Activated naive CD4-positive, alpha-beta T cell treated with anti-CD3 and anti-CD28 coated beads, Interleukin-2, amount 50 U/mL, for 72 hours (primary cell): ENCODE measurements around the gene TGIF2. TPM values are rescaled to one million over a fixed set of nuclear protein-coding genes. Genes with fewer than 3 reads are reported as not detected.
A peak's percentile ranks its signal among the peaks of the same experiment; 100 is the strongest.

Experiments
- ATAC-seq, 2 donors: fragments of 150-1000 bp; cut with Tn5 transposase; 2 replicates each; pipeline ENCODE4 v1.10.0; 2021; ENCODE audit warnings: mild to moderate bottlenecking in 2 of 2, moderate library complexity in 2 of 2
- DNase-seq, 2 donors: peaks; one replicate each; pipeline ENCODE4 v3.0.0; 2021 to 2022; ENCODE audit warnings: low spot score in 2 of 2
- H3K27ac Mint-ChIP-seq, 2 donors: one replicate each; pipeline ENCODE4 v1.8.0; 2022; ENCODE audit warnings: mild to moderate bottlenecking in 2 of 2, mixed read lengths in 2 of 2
- H3K36me3 Mint-ChIP-seq, 2 donors: one replicate each; pipeline ENCODE4 v1.8.0; 2022; ENCODE audit warnings: mixed read lengths in 2 of 2
- H3K9me3 Mint-ChIP-seq, 2 donors: one replicate each; pipeline ENCODE4 v1.8.0; 2022; ENCODE audit warnings: mixed read lengths in 2 of 2
- total RNA-seq, 2 donors: library from RNA; stranded (reverse); gene quantifications; one replicate each; pipeline ENCODE4 v1.2.3, GENCODE V29; 2022

Gene TGIF2
- total RNA-seq = 10 to 100 TPM; 33.7 to 52.6 TPM

DNA sequence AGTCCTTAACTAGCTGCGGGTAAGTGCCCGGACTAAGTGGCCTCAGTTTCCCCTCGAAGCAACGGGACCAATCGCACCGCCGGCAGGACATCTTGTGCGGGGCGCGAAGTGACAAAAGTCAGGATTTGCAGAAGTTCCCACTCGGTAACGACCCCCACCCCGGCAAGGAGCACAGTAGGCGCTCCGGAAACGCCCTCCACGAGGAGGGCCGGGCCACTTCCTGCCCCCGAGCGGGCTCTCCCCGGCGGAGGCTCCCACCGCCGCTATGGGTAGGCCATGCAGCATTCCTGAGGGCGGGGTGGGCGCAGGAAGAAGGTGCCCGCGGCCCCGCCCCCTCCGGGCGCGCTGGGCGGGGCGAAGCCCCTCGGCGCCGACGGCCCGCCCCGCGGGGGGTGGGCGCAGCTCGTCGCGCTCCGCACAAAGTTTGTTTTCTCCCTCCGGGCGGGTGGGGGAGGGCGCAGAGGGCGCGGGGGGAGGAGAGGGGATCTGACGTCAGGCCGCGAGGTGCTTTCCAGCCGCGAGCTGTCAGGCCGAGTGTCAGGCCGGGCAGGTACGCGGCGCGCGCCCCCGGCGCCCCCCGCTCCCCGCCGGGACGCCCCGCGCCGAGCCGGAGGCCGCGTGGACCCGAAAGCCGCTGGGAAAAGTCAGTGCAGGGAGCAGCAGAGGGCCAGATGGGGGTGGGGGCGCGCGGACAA is at the start of gene TGIF2:
Gene TGIF2, plus strand, starts transcription at position 495 of the 695 bp plus-strand sequence. CDS start 5,178 bp downstream, outside the sequence.
- Mint-ChIP-seq H3K9me3 (no peaks in the 10 kb centered on the region), H3K36me3 (peaks cover 14 to 22% of the 10 kb centered on the region in 2 donors), H3K27ac (peak within 1 kb of the TSS; percentile 86 to 97)
- ATAC-seq (peak; percentile 62 to 82), DNase-seq (peak; percentile 87 to 89)

DNA sequence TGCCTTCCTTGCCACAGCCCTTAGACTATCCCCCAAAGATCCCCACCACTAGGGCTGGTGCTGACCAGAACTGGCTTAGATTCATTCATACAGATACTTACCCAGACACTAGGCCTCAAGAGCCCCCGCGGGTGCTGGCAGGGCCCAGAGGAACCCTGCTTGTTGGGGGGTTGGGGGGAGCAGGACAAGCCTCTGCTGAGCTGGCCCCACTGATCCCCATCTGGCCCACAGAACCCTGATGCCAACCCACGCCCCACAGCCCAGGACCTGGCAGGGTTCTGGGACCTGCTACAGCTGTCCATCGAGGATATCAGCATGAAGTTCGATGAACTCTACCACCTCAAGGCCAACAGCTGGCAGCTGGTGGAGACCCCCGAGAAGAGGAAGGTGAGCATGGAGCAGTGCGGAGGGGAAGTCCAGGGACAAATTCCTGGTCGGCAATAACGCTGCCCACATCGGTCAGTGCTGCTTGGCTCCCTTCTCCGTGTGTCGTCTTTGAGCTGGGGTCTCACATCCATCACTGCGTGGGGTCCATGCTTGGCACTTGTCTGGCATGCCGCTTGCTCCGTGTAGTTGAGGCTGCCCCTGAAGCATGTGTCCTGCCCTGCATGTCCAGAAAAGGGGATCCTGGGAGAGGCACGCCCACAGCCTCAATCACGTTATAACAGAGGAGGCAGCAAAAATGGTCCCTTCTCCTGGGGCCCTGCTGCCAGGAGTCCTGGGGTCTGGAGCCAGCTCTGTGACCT is 47.6 kb upstream of the TGIF2 start:
- DNase-seq (no peak), ATAC-seq (no peak)
- peak overlapping the region in 1 of 2 donors; percentile 25 for H3K27ac Mint-ChIP-seq
- H3K36me3 Mint-ChIP-seq = no peaks in the 10 kb centered on the region
- no peaks in the 10 kb centered on the region for H3K9me3 Mint-ChIP-seq

GRCh38 chr20:36526521-36527011 is 46.8 kb upstream of the TGIF2 start:
- Mint-ChIP-seq H3K36me3 (no peaks in the 10 kb centered on the region), H3K27ac (peak overlapping the region in 1 of 2 donors; percentile 14), H3K9me3 (no peaks in the 10 kb centered on the region)
- ATAC-seq (no peak), DNase-seq (no peak)

DNA sequence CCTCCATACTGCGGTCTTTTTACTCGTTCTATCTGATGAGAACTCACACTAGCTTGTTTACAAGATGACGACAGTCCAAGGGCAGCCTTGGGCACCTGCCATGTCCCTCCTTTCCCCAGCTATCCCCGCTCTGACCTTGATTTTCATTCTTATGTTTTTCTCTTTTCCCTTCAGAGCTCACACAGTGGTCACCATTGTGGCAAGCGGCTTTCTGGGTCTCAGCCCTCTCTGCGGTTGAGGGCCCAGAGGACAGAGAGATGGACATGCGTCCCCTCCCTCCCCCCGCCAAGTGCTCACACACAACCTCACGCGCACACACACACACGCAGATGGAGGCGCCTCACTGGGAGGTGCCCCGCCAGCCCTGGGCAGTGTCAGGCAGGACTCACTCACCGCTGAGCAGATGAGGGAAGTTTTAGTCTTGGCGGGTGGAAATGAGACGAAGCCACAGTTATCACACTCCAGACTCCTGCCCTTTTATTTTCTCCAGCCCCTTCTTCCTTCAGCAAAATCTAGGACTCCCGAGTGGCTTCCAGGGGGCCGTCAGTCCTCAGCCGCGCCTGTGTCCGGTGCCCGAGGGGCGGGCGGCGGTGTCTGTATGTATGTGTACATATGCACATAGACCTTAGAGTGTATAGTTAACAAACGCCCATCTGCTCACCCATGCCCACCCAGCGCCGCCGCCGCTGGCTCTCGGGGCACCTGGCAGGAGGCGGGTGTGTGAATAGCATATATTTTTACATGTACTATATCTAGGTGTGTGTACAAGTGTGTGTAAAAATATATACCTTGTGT is 45.9 kb upstream of the TGIF2 start:
- ATAC-seq = no peak
- Mint-ChIP-seq H3K36me3 (no peaks in the 10 kb centered on the region), H3K9me3 (no peaks in the 10 kb centered on the region), H3K27ac (no peak overlapping the region)
- no peak for DNase-seq

GRCh38 chr20:36528176-36528874 is 45.1 kb upstream of the TGIF2 start:
- DNase-seq (no peak), ATAC-seq (no peak)
- H3K36me3 Mint-ChIP-seq = no peaks in the 10 kb centered on the region
- H3K27ac Mint-ChIP-seq = peak overlapping the region in 1 of 2 donors; percentile 26
- no peaks in the 10 kb centered on the region for H3K9me3 Mint-ChIP-seq

- ATAC-seq (no peak), DNase-seq (no peak)
- Mint-ChIP-seq H3K36me3 (no peaks in the 10 kb centered on the region), H3K9me3 (no peaks in the 10 kb centered on the region), H3K27ac (peak overlapping the region in 1 of 2 donors; percentile 26)
Measured at GRCh38 chr20:36528875-36529417, 44.5 kb upstream of the TGIF2 start.

DNA sequence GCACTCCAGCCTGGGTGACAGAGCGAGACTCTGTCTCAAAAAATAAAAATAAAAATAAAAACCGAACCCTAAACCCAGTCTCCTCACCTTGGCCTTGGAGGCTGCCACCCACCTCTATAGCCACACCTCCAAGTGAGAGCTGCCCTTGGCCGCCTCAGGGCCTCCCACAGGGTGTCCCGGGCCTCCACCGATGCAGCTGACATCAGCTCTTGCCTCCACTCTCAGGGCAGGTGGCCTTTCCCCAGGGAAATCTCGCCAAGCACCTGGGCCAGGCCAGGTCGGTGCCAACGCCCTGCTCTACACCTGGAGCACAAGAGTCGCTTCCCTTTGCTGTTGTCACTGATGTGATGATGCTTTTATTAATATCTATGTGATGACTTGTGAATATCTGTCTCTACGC is 41.0 kb upstream of the TGIF2 start:
- H3K27ac Mint-ChIP-seq = peak overlapping the region in 1 of 2 donors; percentile 11
- no peaks in the 10 kb centered on the region for H3K9me3 Mint-ChIP-seq
- no peaks in the 10 kb centered on the region for H3K36me3 Mint-ChIP-seq
- DNase-seq (no peak), ATAC-seq (no peak)

- no peaks in the 10 kb centered on the region for H3K9me3 Mint-ChIP-seq
- H3K27ac Mint-ChIP-seq = peak overlapping the region in 1 of 2 donors; percentile 11
- no peak for ATAC-seq
- no peaks in the 10 kb centered on the region for H3K36me3 Mint-ChIP-seq
- no peak for DNase-seq
Measured at GRCh38 chr20:36532822-36533221, 40.6 kb upstream of the TGIF2 start.

DNA sequence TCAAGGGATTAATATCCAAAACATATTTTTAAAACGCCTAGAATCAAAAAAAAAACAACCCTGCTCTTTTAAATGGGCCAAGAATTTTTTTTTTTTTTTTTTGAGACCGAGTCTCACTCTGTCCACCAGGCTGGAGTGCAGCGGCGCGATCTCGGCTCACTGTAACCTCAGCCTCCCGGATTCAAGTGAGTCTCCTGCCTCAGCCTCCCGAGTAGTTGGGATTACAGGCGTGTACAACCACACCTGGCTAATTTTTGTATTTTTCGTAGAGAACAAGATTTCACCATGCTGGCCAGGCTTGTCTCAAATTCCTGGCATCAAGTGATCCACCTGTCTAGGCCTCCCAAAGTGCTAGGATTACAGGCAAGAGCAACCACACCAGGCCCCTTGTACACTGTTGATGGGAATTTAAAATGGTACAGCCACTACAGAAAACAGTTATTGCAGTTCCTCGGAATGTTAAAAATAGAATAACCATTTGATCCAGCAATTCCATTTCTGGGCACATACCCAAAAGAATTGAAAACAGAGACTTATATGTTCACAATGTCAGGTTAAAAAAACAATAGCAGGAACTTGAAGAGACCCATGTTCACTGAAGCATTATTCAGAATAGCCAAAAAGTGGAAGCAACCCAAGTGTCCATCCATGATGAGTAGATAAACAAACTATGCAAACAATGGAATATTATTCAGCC is 35.2 kb upstream of the TGIF2 start:
- Mint-ChIP-seq H3K9me3 (no peaks in the 10 kb centered on the region), H3K36me3 (no peaks in the 10 kb centered on the region), H3K27ac (no peak overlapping the region)
- ATAC-seq (no peak), DNase-seq (no peak)

DNA sequence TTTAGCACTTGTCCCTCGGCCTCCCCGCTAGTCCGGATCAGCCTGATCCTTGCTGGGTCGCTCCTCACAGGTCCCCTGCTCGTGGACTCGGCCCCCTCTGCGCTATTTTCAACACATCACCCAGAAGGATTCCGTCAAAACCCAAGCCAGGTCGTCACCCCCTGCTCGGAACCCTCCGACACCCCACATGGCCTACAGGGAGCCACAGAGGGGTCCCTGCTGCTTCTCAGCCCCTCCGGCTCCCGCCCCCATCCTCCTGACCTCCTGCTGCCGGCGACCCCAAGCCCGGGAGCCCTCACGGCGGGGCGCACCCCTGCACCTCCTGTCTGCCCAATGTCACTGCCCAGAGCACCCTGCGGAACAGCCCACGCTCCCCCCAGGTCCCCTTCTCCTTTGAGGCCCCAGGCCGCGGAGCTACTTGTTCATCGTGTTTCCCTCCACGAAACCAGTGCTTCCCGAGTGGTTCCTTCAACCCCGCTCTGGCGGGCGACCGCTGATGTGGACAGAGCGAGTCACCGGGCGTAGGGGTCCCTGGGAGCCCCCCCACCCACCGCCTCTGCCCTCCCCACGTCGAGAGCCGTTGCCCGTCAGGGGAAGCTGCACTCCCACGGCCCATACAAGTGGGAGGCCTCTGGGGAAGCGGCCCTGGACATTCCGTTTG is 32.7 kb upstream of the TGIF2 start:
- Mint-ChIP-seq H3K27ac (no peak overlapping the region), H3K36me3 (no peaks in the 10 kb centered on the region), H3K9me3 (no peaks in the 10 kb centered on the region)
- ATAC-seq (no peak), DNase-seq (no peak)

GRCh38 chr20:36541227-36541767 is 32.1 kb upstream of the TGIF2 start, which contains the start of gene MYL9:
Gene MYL9 (plus strand): TSS chr20:36541519. CDS start chr20:36544885, 3,366 bp downstream.
- no peaks in the 10 kb centered on the region for H3K36me3 Mint-ChIP-seq
- no peaks in the 10 kb centered on the region for H3K9me3 Mint-ChIP-seq
- H3K27ac Mint-ChIP-seq = no peak within 1 kb of the TSS
- DNase-seq (peak in 1 of 2 donors; percentile 12), ATAC-seq (peak; percentile 49 to 52)

- Mint-ChIP-seq H3K9me3 (no peaks in the 10 kb centered on the region), H3K27ac (no peak overlapping the region), H3K36me3 (no peaks in the 10 kb centered on the region)
- DNase-seq (no peak), ATAC-seq (no peak)
Measured at GRCh38 chr20:36541768-36542488, 31.5 kb upstream of the TGIF2 start.

- DNase-seq (no peak), ATAC-seq (no peak)
- H3K9me3 Mint-ChIP-seq = no peaks in the 10 kb centered on the region
- H3K27ac Mint-ChIP-seq = no peak overlapping the region
- H3K36me3 Mint-ChIP-seq = no peaks in the 10 kb centered on the region
Measured at GRCh38 chr20:36542516-36543183, 30.7 kb upstream of the TGIF2 start.
